K562 (cell line): ENCODE data around the gene DNAAF3. TPM values are rescaled to one million over a fixed set of nuclear protein-coding genes. Genes with fewer than 3 reads are reported as not detected.

Experiments
- HMG20B ChIP-seq: fragments of 250-450 bp; sonication (Bioruptor Pico); IDR thresholded peaks from 2 replicates; pipeline ENCODE4 v1.5.0; 2021; ENCODE audit warnings: mild to moderate bottlenecking
- NFXL1 ChIP-seq: fragments of 450-650 bp; formaldehyde crosslinking; IDR thresholded peaks from 2 replicates; pipeline ENCODE4 v1.4.0; 2021; ENCODE audit warnings: mild to moderate bottlenecking
- NONO ChIP-seq, 2 experiments: fragments of 200-400 bp in 1 of 2; fragments of 450-650 bp in 1 of 2; formaldehyde crosslinking in 1 of 2; IDR thresholded peaks; 2 replicates each; pipeline ENCODE4 v1.6.1; 2017; ENCODE audit warnings: low read depth in 2 of 2, mild to moderate bottlenecking in 2 of 2, moderate library complexity in 2 of 2, low read length in 1 of 2
- PHF8 ChIP-seq: fragments of 200-600 bp; sonication (generic); IDR thresholded peaks from 2 replicates; pipeline ENCODE4 v1.6.1; 2012; ENCODE audit warnings: mixed run types, mild to moderate bottlenecking, inconsistent platforms, low read length, moderate library complexity, borderline replicate concordance
- PREB ChIP-seq: sonication (generic); formaldehyde crosslinking; IDR thresholded peaks from 2 replicates; pipeline ENCODE4 v1.8.1; 2023; ENCODE audit warnings: mild to moderate bottlenecking, missing genetic modification reagents
- RAD51 ChIP-seq: fragments of 450-650 bp; IDR thresholded peaks from 2 replicates; pipeline ENCODE4 v1.7.1; 2016; ENCODE audit warnings: low read depth, mild to moderate bottlenecking, borderline replicate concordance
- RBM39 ChIP-seq: fragments of 200-400 bp; formaldehyde crosslinking; optimal IDR thresholded peaks from 2 replicates; pipeline ENCODE3; 2018; ENCODE audit warnings: low read depth, low read length
- RREB1 ChIP-seq: fragments of 250-450 bp; sonication (Bioruptor Pico); IDR thresholded peaks from 2 replicates; pipeline ENCODE4 v1.4.0; 2020
- SMARCE1 ChIP-seq: fragments of 450-650 bp; IDR thresholded peaks from 2 replicates; pipeline ENCODE4 v1.7.1; 2016; ENCODE audit warnings: mild to moderate bottlenecking
- TBL1XR1 ChIP-seq, 2 experiments: IDR thresholded peaks; 2 replicates each; pipeline ENCODE4 v1.6.1; 2012; ENCODE audit warnings: improper control_type of control experiment in 2 of 2, low read length in 2 of 2, mild to moderate bottlenecking in 1 of 2
- TBP ChIP-seq: optimal IDR thresholded peaks from 2 replicates; pipeline ENCODE3; 2011; ENCODE audit warnings: low read depth, low read length, improper control_type of control experiment
- ZNF512 ChIP-seq: IDR thresholded peaks from 2 replicates; pipeline ENCODE4 v1.6.1; 2016; ENCODE audit warnings: missing genetic modification characterization, missing compliant biosample characterization
- ZNF609 ChIP-seq: sonication (generic); formaldehyde crosslinking; IDR thresholded peaks from 2 replicates; pipeline ENCODE4 v1.8.1; 2023; ENCODE audit warnings: missing genetic modification reagents, mild to moderate bottlenecking, borderline replicate concordance
- polyA plus RNA-seq, 8 experiments: library from polyadenylated mRNA; depleted of rRNA in 4 of 8; stranded (reverse) in 5 of 8; unstranded in 3 of 8; fragments of >200 nt; fragmentation: Nextera tagmentation in 2 of 8; fragmentation: Illumina TruSeq in 1 of 8; extraction: Ambion mirVana in 2 of 8; extraction: Trizol in 1 of 8; gene quantifications; 2 replicates each; pipeline versions ENCODE4 v1.2.1 to v1.2.3, GENCODE V29; 2011 to 2014; ENCODE audit warnings: inconsistent platforms in 1 of 8, missing spikeins in 1 of 8
- total RNA-seq, 7 experiments: library from RNA; depleted of rRNA in 6 of 7; stranded (reverse); fragments of >200 nt in 6 of 7; fragmentation: Illumina TruSeq in 2 of 7; extraction: Trizol in 2 of 7; gene quantifications; 2 replicates each; pipeline versions ENCODE4 v1.2.1 to v1.2.3, GENCODE V29; 2011 to 2021; ENCODE audit warnings: low replicate concordance in 1 of 7

DNAAF3 gene
- total and polyA plus RNA-seq, 9 of the 15 experiments (the other 6 are each of a cell fraction or from before 2014, with no cell fraction given): 21.6 to 61.5 (median 43.0) TPM

GRCh38 chr19:55166530-55167268 lies at the start of gene DNAAF3 (continued):
- TF ChIP-seq RREB1: 0 out of 2 replicates have a peak, but pooled peaks have one; percentile 80
- TF ChIP-seq RBM39: no peak
- 0 out of 4 replicates have a peak, but pooled peaks of 1 of the 2 experiments have one; percentile 65 for TF ChIP-seq TBL1XR1 (IDR thresholded peaks at IDR 0.05; ENCODE audit: low read length in 2 of 2)
- TF ChIP-seq SMARCE1: no peak
- TF ChIP-seq PHF8: no peak
- peak; percentile 27 for TF ChIP-seq TBP
- no peak for TF ChIP-seq ZNF609 (CRISPR knock-in tag)
- TF ChIP-seq NONO (IDR thresholded peaks at IDR 0.05; ENCODE audit: low read depth in 2 of 2, low read length in 1 of 2): peak in 1 of 2 experiments; percentile 99; a peak in 2 of 4 replicates
- TF ChIP-seq RAD51: no peak
- TF ChIP-seq PREB (CRISPR knock-in tag): no peak
- no peak for TF ChIP-seq HMG20B
- TF ChIP-seq NFXL1 (CRISPR knock-in tag): no peak
- no peak for TF ChIP-seq ZNF512 (tag)
